ENCODE measurements around the gene DTNA.
"Not testable (repeated sequence)": the region's sequence is repeated elsewhere in the genome, so short reads cannot be mapped to it uniquely, and the experiment has no call there.

The DTNA gene

DNA sequence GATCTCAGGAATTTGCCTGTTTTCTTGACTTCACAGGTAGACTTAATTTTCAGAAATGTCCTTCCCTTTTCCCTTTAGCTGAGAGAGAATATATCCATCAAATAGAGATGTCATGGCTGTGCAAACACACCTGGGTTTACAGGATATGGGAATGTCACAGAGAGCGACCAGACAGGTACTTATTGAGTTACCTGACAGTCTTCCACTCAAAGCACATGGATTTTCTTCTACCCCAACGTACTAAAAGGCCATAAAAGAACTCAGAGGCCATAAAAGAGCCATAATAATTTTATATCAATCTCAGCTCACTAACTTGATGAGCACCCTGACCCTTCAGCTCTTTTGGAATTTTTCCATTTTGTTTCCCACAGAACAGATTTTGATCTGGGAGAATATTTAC, 5.3 kb upstream of the DTNA start:
- no peak for DNase-seq (ENCODE audit: low read depth in 2 of 2)
- TF ChIP-seq, protein P1, sequence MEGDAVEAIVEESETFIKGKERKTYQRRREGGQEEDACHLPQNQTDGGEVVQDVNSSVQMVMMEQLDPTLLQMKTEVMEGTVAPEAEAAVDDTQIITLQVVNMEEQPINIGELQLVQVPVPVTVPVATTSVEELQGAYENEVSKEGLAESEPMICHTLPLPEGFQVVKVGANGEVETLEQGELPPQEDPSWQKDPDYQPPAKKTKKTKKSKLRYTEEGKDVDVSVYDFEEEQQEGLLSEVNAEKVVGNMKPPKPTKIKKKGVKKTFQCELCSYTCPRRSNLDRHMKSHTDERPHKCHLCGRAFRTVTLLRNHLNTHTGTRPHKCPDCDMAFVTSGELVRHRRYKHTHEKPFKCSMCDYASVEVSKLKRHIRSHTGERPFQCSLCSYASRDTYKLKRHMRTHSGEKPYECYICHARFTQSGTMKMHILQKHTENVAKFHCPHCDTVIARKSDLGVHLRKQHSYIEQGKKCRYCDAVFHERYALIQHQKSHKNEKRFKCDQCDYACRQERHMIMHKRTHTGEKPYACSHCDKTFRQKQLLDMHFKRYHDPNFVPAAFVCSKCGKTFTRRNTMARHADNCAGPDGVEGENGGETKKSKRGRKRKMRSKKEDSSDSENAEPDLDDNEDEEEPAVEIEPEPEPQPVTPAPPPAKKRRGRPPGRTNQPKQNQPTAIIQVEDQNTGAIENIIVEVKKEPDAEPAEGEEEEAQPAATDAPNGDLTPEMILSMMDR (IDR thresholded peaks at IDR 0.05; ENCODE audit: low read depth, low read length): no peak

DNA sequence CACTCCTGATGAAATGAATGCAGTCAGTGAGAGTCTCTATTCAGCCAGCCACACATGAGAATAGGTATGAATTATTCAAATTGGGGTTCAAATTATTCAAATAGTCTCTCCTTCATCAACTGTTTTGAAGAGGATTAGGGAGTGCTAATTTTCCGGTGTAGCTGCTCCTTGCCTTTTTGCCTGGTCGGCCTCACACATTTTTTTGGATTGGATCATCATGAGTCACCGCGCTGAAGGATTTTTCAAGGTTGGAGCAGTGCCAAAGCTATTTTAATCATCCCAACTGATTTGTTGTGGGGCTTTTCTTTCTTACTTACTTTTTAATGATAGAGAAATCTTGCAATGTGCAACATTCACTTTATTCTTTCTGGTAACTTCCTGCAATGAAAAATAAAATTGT, 2.4 kb upstream of the DTNA start:
- no peak overlapping the region for H3K4me3 ChIP-seq (replicated peaks in 1 of 2; ENCODE audit: low read depth in 2 of 2, low read length in 2 of 2)
- peak; percentile 94 to 95 for DNase-seq (ENCODE audit: low read depth in 2 of 2)
- TF ChIP-seq, protein P1 (IDR thresholded peaks at IDR 0.05; ENCODE audit: low read depth, low read length): no peak

More for the DNA sequence above, 5.3 kb upstream of the DTNA start:
- H3K4me3 ChIP-seq (replicated peaks in 1 of 2; ENCODE audit: low read depth in 2 of 2, low read length in 2 of 2): no peak overlapping the region

DNA sequence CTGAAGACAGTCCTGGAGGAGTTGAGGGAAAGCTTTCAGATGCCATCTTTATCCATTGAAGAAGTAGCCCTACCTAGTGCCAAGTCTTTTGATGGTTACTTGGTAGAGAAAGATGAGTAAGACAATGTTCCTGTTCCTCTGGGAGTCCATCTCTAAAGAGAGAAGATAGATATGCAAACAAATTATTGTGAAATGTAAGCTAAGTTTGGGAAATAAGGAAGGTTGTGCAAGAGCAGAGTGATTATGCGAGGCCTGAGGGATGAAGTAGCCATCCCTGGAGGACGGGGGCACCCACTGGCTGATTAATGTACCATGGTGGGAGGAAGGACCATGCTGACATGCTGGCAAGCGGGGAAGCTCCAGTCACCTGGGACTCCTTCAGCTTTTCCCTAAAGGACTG, 994 bp upstream of the DTNA start:
- H3K4me3 ChIP-seq (replicated peaks in 1 of 2; ENCODE audit: low read depth in 2 of 2, low read length in 2 of 2): no peak overlapping the region
- peak; percentile 81 to 93 for DNase-seq (ENCODE audit: low read depth in 2 of 2)
- TF ChIP-seq, protein P1 (IDR thresholded peaks at IDR 0.05; ENCODE audit: low read depth, low read length): no peak

DNA sequence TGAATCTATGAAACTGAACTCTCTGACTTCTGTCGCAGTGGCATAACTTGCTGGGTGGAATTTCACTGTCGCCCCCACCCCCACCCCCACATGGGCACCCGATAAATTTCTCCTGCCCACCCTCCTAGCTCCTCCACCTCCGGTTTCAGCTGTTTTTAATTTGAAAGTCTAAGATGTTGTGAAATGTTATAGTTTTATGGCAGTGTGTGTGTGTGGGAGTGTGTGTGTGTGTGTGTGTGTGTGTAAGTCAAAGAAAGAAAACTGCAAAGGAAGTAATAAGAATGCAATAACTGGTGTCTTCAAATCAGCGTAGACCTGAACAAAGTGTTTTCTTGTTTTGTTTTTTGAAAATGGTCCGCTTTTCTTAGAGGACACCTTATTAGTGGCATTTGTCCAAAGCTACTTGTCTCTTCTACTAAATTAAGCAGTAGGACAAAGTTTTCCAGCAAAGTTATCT, 388 bp downstream of the DTNA start:
- DNase-seq (ENCODE audit: low read depth in 2 of 2): peak; percentile 57 to 68
- peak overlapping the region; percentile 42 to 48 for H3K4me3 ChIP-seq (replicated peaks in 1 of 2; ENCODE audit: low read depth in 2 of 2, low read length in 2 of 2)
- TF ChIP-seq, protein P1 (IDR thresholded peaks at IDR 0.05; ENCODE audit: low read depth, low read length): no peak

DNA sequence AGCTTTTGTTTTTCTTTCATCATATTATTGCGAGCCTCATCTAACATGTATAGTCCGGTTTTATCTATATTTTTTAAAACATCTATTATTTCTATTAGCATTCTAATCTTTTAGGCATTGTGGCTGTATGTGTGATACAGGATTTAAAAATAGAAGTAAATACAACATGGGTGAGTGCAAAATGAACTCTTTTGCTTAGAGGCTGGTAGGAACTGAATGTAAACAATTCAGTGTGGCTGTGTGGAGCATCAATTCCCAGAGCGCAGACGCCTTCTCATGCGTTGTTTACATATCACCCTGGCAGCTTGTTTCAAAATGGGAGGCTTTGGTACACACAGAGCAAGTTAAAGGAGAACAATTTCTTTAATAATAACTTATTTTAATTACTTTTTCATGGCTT, 836 bp downstream of the DTNA start:
- peak overlapping the region; percentile 42 to 48 for H3K4me3 ChIP-seq (replicated peaks in 1 of 2; ENCODE audit: low read depth in 2 of 2, low read length in 2 of 2)
- TF ChIP-seq, protein P1 (IDR thresholded peaks at IDR 0.05; ENCODE audit: low read depth, low read length): no peak
- DNase-seq (ENCODE audit: low read depth in 2 of 2): peak; percentile 74 to 78

DNA sequence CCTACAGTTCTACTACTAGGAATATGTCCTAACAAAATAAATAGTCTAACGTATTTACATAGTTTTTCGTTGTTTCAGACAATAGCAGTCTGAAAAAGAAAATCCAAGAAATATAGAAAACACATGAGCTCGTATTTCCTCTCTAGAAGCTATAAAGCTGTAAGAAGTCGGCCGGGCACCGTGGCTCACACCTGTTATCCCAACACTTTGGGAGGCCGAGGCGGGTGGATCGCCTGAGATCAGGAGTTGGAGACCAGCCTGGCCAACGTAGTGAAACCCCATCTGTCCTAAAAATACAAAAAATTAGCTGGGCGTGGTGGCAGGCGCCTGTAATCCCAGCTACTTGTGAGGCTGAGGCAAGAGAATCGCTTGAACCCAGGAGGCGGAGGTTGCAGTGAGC, 6.0 kb downstream of the DTNA start:
- DNase-seq (ENCODE audit: low read depth in 2 of 2): not testable (repeated sequence)

DNA sequence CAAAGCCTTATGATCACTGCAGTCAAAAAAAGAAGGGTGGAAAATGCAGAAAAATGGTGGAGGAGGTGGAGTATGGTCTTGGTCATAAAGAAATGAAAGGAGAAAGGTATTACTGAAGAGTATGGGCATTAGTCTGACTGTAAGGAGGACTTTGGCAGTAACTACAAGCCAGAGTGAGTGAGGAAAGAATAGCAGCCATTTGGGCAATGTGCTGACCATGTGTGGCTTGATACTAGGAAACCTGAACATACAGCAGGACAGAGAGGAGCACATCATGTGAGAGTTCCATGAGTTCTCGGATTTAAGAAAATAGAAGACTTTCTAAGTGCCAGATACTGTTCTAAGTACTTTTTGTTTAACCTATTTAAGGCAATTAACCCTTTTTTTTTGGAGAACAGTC, 8.5 kb downstream of the DTNA start:
- no peak for DNase-seq (ENCODE audit: low read depth in 2 of 2)
- TF ChIP-seq, protein P1 (IDR thresholded peaks at IDR 0.05; ENCODE audit: low read depth, low read length): no peak
- no peak overlapping the region for H3K4me3 ChIP-seq (replicated peaks in 1 of 2; ENCODE audit: low read depth in 2 of 2, low read length in 2 of 2)

More for the DNA sequence above, 6.0 kb downstream of the DTNA start:
- H3K4me3 ChIP-seq (replicated peaks in 1 of 2; ENCODE audit: low read depth in 2 of 2, low read length in 2 of 2): not testable (repeated sequence)
